ENCODE data around the gene GBX1. TPM values are rescaled to one million over a fixed set of nuclear protein-coding genes. Genes with fewer than 3 reads are reported as not detected.

GBX1 gene
- total RNA-seq, 1 experiment from 2014 or later, result not detected

DNA sequence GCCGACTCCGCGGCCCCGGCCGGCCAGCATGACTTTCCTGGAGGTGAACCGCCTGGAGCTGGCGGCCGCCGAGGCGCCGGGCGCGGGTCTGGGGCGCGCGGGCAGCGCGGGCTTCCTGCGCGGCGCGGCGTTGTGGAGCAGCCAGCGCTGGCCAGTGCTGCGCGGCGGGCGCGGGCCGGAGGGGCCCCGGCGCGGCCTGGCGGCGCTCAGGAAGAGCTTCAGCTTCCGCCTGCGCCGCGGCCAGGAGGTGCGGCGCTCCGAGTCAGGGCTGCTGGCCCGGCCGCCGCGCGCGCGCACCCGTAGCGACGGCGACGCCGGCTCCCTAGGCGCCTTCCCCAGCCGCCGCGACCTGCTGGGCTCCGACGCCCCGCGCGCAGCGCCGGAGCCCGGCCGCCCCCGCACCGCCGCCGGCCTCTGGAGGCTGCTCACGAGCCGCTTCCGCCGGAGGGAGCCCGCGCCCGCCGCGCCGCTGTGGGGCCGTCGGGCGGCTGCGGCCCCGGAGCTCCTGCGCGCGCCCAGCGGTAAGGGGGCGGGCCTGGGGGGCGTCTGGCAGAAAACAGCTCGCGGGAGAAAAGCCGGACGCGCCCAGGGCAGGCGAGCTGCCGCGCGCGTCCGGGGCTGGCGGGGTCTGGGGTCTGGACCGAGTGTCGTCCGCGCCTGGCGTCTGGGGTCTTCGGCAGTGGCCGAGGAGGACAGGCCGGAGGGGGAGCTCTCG lies 52.2 kb downstream of the GBX1 start:
- CTCF ChIA-PET, result interaction anchor here (0.8 to 9.9 kb wide), 20 partner anchors 9 to 134 kb away, joined by 3 to 118 read pairs (median 4); partner anchors contain the start of gene FASTK
- no peak for TF ChIP-seq IRF2 (CRISPR knock-in tag; IDR thresholded peaks at IDR 0.05; ENCODE audit: borderline replicate concordance, low read depth)
- TF ChIP-seq USF1 (CRISPR knock-in tag; IDR thresholded peaks at IDR 0.05), result no peak
- TF ChIP-seq CDX4 (CRISPR knock-in tag; IDR thresholded peaks at IDR 0.05; ENCODE audit: borderline replicate concordance), result no peak
- Mint-ChIP-seq H3K4me1 (peaks cover 23% of the 10 kb centered on the region), H3K36me3 (peaks cover 15% of the 10 kb centered on the region), H3K27ac (no peak overlapping the region; the same call in 1 of the 2 replicates), H3K9me3 (no peaks in the 10 kb centered on the region), H3K27me3 (ENCODE audit: low read depth) (peaks cover 9% of the 10 kb centered on the region), H3K4me3 (peak overlapping the region; percentile 60)
- DNase-seq (ENCODE audit: low spot score), result peak; percentile 46
- POLR2A ChIA-PET, result interaction anchor here (0.8 kb wide), 1 partner anchor 52 kb away, joined by 3 read pairs; no protein-coding TSS in a partner anchor
- peak; percentile 11 for ATAC-seq

GRCh38 chr7:151114151-151115090 lies 53.1 kb downstream of the GBX1 start:
- H3K4me1 Mint-ChIP-seq, result peaks cover 27% of the 10 kb centered on the region
- H3K36me3 Mint-ChIP-seq, result peaks cover 10% of the 10 kb centered on the region
- TF ChIP-seq SMAD4 (CRISPR knock-in tag; IDR thresholded peaks at IDR 0.05) (no peak), PRDM15 (CRISPR knock-in tag; IDR thresholded peaks at IDR 0.05) (peak; percentile 97), TP53 (CRISPR knock-in tag; IDR thresholded peaks at IDR 0.05) (no peak), ZSCAN18 (CRISPR knock-in tag; IDR thresholded peaks at IDR 0.05) (no peak), ZMAT4 (CRISPR knock-in tag; IDR thresholded peaks at IDR 0.05) (no peak), ZNF423 (CRISPR knock-in tag; IDR thresholded peaks at IDR 0.05) (peak; percentile 75)
- TF ChIP-seq, protein P1, sequence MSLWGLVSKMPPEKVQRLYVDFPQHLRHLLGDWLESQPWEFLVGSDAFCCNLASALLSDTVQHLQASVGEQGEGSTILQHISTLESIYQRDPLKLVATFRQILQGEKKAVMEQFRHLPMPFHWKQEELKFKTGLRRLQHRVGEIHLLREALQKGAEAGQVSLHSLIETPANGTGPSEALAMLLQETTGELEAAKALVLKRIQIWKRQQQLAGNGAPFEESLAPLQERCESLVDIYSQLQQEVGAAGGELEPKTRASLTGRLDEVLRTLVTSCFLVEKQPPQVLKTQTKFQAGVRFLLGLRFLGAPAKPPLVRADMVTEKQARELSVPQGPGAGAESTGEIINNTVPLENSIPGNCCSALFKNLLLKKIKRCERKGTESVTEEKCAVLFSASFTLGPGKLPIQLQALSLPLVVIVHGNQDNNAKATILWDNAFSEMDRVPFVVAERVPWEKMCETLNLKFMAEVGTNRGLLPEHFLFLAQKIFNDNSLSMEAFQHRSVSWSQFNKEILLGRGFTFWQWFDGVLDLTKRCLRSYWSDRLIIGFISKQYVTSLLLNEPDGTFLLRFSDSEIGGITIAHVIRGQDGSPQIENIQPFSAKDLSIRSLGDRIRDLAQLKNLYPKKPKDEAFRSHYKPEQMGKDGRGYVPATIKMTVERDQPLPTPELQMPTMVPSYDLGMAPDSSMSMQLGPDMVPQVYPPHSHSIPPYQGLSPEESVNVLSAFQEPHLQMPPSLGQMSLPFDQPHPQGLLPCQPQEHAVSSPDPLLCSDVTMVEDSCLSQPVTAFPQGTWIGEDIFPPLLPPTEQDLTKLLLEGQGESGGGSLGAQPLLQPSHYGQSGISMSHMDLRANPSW (CRISPR knock-in tag; conservative IDR thresholded peaks at IDR 0.05; ENCODE audit: low read depth), result no peak
- H3K27me3 Mint-ChIP-seq (ENCODE audit: low read depth), result peaks cover 9% of the 10 kb centered on the region
- no peak overlapping the region for H3K27ac Mint-ChIP-seq
- DNase-seq (ENCODE audit: low spot score), result peak; percentile 69
- ChIA-PET CTCF (interaction anchor here (0.8 to 9.9 kb wide), 15 partner anchors 9 to 137 kb away, joined by 3 to 118 read pairs (median 5); partner anchors contain the start of gene AGAP3), POLR2A (interaction anchor here (0.8 kb wide), 1 partner anchor 53 kb away, joined by 3 read pairs; no protein-coding TSS in a partner anchor)
- H3K9me3 Mint-ChIP-seq, result no peaks in the 10 kb centered on the region
- ATAC-seq, result peak; percentile 37
- H3K4me3 Mint-ChIP-seq, result peak overlapping the region; percentile 53
